ENCODE data around the gene ZIM2. TPM values are rescaled to one million over a fixed set of nuclear protein-coding genes. Genes with fewer than 3 reads are reported as not detected.

Gene ZIM2
- total RNA-seq, 4 donors from 2014 or later: 0.16 to 2.2 (median 1.2) TPM; not detected in 1

DNA sequence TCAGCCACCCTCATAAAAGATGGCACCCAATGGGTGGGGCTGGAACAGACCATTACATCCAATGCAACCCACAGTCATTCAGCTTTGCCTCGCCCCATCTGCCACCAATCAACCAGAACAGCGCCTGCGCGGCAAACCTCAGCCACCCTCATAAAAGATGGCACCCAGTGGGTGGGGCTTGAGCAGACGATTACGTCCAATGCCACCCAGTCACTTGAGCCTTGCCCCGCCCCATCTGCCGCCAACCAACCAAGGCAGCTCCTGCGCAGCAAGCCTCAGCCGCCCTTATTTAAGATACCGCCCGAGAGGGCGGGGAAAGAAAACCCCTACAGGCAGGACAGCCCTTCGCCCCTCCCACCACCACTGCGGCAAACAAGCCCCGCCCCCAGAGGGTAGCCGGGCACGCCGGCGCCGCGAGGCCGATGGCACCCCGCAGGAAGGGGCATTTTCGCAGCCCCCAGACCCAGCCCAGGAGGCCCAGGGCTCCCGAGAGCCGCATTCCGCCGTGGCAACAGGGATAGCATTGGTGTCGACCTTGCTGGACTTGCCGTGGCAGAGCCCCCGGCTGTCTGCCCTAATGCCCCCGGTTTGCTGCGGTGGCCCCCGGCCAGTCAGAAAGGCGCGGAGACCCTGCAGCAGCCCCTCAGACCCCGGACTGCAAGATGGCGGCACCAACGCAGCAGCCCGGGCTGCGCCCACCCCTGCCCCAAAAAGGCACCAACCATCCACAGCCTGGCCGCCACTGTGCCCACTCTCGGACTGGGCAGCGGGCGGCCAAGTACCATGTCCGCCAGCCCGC is 675 bp downstream of the ZIM2 start:
- no peak for TF ChIP-seq POLR2A (IDR thresholded peaks at IDR 0.05)
- TF ChIP-seq EP300 (IDR thresholded peaks at IDR 0.05; ENCODE audit: low read depth): no peak
- TF ChIP-seq POLR2AphosphoS5 (IDR thresholded peaks at IDR 0.05): no peak
- H3K4me1 ChIP-seq: no peaks in the 10 kb centered on the region
- peak overlapping the region; percentile 57 to 91 (median 67) for H3K27ac ChIP-seq
- WGBS, 2 donors (ENCODE audit: low coverage in 1 of 2): 65% methylated on average over 41 of the region's 48 CpGs; no CpG with 5 or more reads in 1 of the 2 donors
- H3K4me3 ChIP-seq: peak overlapping the region; percentile 4 to 44 (median 32)
- H3K9me3 ChIP-seq: peaks cover 0 to 14% of the 10 kb centered on the region in 2 donors
- no peaks in the 10 kb centered on the region for H3K36me3 ChIP-seq
- no peaks in the 10 kb centered on the region for H3K27me3 ChIP-seq
- in situ Hi-C loops (cut with MboI; ENCODE audit: low pct_ligation_motif_present in 1 of 4, low pct_unique_long_range_greater_than_20kb in 1 of 4, low sequenced_read_pairs in 3 of 4) (no loop called here), intact Hi-C loops (cut with DNase I; ENCODE audit: low total_unique reads) (loop anchor here (1.0 kb wide), 1 partner anchor 28 kb away; no protein-coding TSS in a partner anchor)
- DNase-seq: peak; percentile 78

DNA sequence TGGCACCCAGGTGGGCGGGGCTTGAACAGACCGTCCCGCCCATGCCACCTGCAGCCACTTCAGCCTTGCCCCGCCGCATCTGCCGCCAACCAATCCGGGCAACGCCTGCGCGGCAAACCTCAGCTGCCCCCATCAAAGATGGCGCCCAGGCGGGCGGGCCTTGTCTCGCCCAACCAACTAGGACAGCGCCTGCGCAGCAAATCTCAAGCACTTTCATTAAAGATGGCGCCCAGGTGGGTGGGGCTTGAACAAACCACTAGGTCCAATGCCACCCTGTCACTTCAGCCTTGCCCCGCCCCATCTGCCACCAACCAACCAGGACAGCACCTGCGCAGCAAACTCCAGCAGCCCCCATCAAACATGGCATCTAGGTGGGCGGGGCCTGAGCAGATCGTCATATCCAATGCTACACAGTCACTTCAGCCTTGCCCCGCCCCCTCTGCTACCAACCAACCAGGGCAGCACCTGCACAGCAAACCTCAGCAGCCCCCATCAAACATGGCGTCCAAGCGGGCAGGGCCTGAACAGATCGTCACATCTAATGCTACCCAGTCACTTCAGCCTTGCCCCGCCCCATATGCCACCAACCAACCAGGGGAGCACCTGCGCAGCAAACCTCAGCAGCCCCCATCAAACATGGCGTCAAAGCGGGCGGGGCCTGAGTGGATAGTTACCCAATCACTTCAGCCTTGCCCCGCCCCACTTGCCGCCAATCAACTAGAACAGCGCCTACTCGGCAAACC is 1.4 kb downstream of the ZIM2 start:
- peak; percentile 84 for DNase-seq
- Histone ChIP-seq H3K9me3 (peaks cover 0 to 14% of the 10 kb centered on the region in 2 donors), H3K27ac (peak overlapping the region in 3 of 4 donors; percentile 66 to 91 (median 80)), H3K27me3 (no peaks in the 10 kb centered on the region), H3K4me1 (no peaks in the 10 kb centered on the region), H3K36me3 (no peaks in the 10 kb centered on the region), H3K4me3 (no peak overlapping the region)
- in situ Hi-C loops (cut with MboI; ENCODE audit: low pct_ligation_motif_present in 1 of 4, low pct_unique_long_range_greater_than_20kb in 1 of 4, low sequenced_read_pairs in 3 of 4) (no loop called here), intact Hi-C loops (cut with DNase I; ENCODE audit: low total_unique reads) (no loop called here)
- TF ChIP-seq POLR2AphosphoS5 (IDR thresholded peaks at IDR 0.05) (no peak), POLR2A (IDR thresholded peaks at IDR 0.05) (no peak), EP300 (IDR thresholded peaks at IDR 0.05; ENCODE audit: low read depth) (no peak)
- TF ChIP-seq, protein P1, sequence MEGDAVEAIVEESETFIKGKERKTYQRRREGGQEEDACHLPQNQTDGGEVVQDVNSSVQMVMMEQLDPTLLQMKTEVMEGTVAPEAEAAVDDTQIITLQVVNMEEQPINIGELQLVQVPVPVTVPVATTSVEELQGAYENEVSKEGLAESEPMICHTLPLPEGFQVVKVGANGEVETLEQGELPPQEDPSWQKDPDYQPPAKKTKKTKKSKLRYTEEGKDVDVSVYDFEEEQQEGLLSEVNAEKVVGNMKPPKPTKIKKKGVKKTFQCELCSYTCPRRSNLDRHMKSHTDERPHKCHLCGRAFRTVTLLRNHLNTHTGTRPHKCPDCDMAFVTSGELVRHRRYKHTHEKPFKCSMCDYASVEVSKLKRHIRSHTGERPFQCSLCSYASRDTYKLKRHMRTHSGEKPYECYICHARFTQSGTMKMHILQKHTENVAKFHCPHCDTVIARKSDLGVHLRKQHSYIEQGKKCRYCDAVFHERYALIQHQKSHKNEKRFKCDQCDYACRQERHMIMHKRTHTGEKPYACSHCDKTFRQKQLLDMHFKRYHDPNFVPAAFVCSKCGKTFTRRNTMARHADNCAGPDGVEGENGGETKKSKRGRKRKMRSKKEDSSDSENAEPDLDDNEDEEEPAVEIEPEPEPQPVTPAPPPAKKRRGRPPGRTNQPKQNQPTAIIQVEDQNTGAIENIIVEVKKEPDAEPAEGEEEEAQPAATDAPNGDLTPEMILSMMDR (IDR thresholded peaks at IDR 0.05): no peak
- 51 to 61% methylated on average over 5 to 34 of the region's 34 CpGs for WGBS, 2 donors (ENCODE audit: low coverage in 1 of 2)

DNA sequence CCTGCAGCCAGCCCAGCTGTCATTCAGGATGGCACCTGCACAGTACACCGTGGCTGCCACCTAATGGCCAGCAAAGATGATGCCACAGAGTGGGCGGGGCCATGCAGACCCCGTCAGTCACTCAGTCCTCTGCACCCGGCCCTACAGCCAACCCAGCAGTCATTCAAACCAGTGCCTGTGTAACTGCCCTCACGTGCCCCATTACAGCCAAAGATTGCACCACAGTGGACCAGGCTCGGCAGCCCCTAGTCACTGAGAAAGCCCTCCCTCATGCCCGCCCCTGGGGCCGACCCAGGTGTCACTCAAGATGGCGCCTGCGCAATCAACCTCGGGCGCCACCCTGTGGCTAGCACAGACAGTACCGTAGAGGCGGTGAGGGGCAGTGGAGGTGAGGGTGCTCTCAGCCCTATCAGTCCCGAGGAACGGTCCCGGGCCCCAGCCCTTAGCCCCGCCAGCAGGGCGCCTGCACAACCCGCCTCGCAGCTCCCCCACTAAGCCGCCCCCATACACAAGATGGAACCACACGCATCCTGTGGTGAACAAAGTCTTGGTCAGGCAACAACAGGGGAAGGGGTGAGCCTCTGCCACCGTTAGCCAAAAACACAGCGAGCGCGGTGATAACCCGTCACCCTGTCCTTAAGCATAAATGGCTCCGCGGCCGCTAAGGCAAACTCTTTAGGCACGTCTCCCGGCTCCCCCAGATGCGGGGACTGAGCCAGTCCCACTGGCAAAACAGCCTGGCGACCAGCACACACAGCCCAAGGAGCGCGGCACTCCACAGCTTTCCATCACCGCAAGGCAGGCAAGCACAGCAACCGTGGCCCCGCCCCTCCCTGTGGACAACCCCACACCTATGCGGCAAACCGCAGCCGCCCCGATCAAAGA is 2.3 kb downstream of the ZIM2 start:
- intact Hi-C loops (cut with DNase I; ENCODE audit: low total_unique reads): no loop called here
- Histone ChIP-seq H3K4me1 (no peaks in the 10 kb centered on the region), H3K36me3 (no peaks in the 10 kb centered on the region), H3K9me3 (peaks cover 0 to 14% of the 10 kb centered on the region in 2 donors), H3K27ac (peak overlapping the region; percentile 66 to 87 (median 74)), H3K27me3 (no peaks in the 10 kb centered on the region), H3K4me3 (peak overlapping the region; percentile 6 to 33 (median 10))
- 68% methylated on average over 43 of the region's 44 CpGs; no CpG with 5 or more reads in 1 of the 2 donors for WGBS, 2 donors (ENCODE audit: low coverage in 1 of 2)
- TF ChIP-seq, protein P1 (IDR thresholded peaks at IDR 0.05): peak in 3 of 5 experiments; percentile 23 to 30 (median 26)
- TF ChIP-seq POLR2A (IDR thresholded peaks at IDR 0.05) (no peak), POLR2AphosphoS5 (IDR thresholded peaks at IDR 0.05) (no peak), EP300 (IDR thresholded peaks at IDR 0.05; ENCODE audit: low read depth) (no peak)
- peak; percentile 23 for DNase-seq
- in situ Hi-C loops (cut with MboI; ENCODE audit: low pct_ligation_motif_present in 1 of 4, low pct_unique_long_range_greater_than_20kb in 1 of 4, low sequenced_read_pairs in 3 of 4): no loop called here

DNA sequence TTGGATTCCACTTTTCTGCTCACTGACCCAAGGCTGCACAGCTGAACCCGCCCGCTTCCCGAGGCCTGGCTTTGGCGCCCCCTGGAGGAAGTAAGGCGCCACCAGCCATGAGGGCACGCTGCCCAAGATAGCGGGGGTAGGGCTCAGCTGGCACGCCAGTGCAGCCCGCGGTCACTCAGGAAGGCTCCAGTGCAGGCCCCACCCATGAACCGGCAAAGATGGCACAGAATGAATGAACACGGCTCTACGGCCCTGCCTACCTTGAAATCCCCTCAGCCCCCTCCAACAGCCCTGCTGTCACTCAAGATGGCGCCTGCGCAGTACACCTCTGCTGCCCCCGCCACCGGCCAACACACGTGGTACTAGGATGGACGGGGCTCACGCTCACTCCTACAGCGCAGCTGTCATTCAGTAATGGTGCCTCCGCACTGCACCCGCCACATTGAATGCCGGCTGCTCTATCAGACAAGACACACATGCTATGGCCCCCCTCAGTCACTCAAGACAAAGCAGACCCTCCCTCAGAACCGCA is 3.0 kb downstream of the ZIM2 start:
- H3K36me3 ChIP-seq: no peaks in the 10 kb centered on the region
- H3K4me3 ChIP-seq: peak overlapping the region in 3 of 4 donors; percentile 6 to 33 (median 10)
- no peaks in the 10 kb centered on the region for H3K4me1 ChIP-seq
- H3K27ac ChIP-seq: peak overlapping the region; percentile 66 to 87 (median 74)
- 40 to 74% methylated on average over 1 to 25 of the region's 25 CpGs for WGBS, 2 donors (ENCODE audit: low coverage in 1 of 2)
- TF ChIP-seq POLR2AphosphoS5 (IDR thresholded peaks at IDR 0.05) (no peak), POLR2A (IDR thresholded peaks at IDR 0.05) (no peak), EP300 (IDR thresholded peaks at IDR 0.05; ENCODE audit: low read depth) (no peak)
- TF ChIP-seq, protein P1 (IDR thresholded peaks at IDR 0.05): peak in 3 of 5 experiments; percentile 20 to 23 (median 22)
- DNase-seq: peak; percentile 22
- H3K27me3 ChIP-seq: no peaks in the 10 kb centered on the region
- peaks cover 0 to 14% of the 10 kb centered on the region in 2 donors for H3K9me3 ChIP-seq
- intact Hi-C loops (cut with DNase I; ENCODE audit: low total_unique reads) (no loop called here), in situ Hi-C loops (cut with MboI; ENCODE audit: low pct_ligation_motif_present in 1 of 4, low pct_unique_long_range_greater_than_20kb in 1 of 4, low sequenced_read_pairs in 3 of 4) (no loop called here)

Measured in transverse colon (tissue), 4 donors.